ENCODE results near the gene MLH3.

MLH3 gene

GRCh38 chr14:74965486-74966153 lies 85.6 kb downstream of the MLH3 start:
- DNase-seq (ENCODE audit: low read depth): no peak

- no peak for DNase-seq (ENCODE audit: low read depth)
These were observed 86.3 kb downstream of the MLH3 start for GRCh38 chr14:74964787-74965485.

All from non-pigmented ciliary epithelial cell (primary cell).